K562 (cell line): ENCODE results near the gene DND1. TPM values are rescaled to one million over a fixed set of nuclear protein-coding genes. Genes with fewer than 3 reads are reported as not detected.

ENCODE experiments used
- ETS2 ChIP-seq: IDR thresholded peaks from 2 replicates; pipeline ENCODE4 v1.6.1; 2016; ENCODE audit warnings: borderline replicate concordance, missing genetic modification characterization, mild to moderate bottlenecking, moderate library complexity, missing compliant biosample characterization; ENCODE audit not compliant: poor library complexity, severe bottlenecking
- HDAC8 ChIP-seq: fragments of 450-650 bp; IDR thresholded peaks from 2 replicates; pipeline ENCODE4 v1.6.1; 2016; ENCODE audit warnings: mild to moderate bottlenecking, missing genetic modification characterization, moderate library complexity, missing compliant biosample characterization
- NR2C1 ChIP-seq, 2 experiments: fragments of 450-650 bp; IDR thresholded peaks; 2 replicates each; pipeline ENCODE4 v1.6.1; 2017; ENCODE audit warnings: mild to moderate bottlenecking in 2 of 2, antibody characterized with exemption in 1 of 2, inconsistent platforms in 1 of 2, missing compliant biosample characterization in 1 of 2, missing genetic modification characterization in 1 of 2
- YY1 ChIP-seq, 3 experiments: IDR thresholded peaks; 2 replicates each; pipeline ENCODE4 v1.6.1; 2011; ENCODE audit warnings: low read length in 2 of 3, mild to moderate bottlenecking in 2 of 3, moderate library complexity in 2 of 3, borderline replicate concordance in 1 of 3, control low read depth in 1 of 3, low read depth in 1 of 3; ENCODE audit not compliant: insufficient read depth in 3 of 3, insufficient replicate concordance in 2 of 3, control insufficient read depth in 1 of 3, insufficient read length in 1 of 3; ENCODE audit errors: extremely low read depth in 1 of 3
- ZKSCAN8 ChIP-seq: fragments of 200-800 bp; sonication (Bioruptor generic); IDR thresholded peaks from 2 replicates; pipeline ENCODE4 v1.6.1; 2016; ENCODE audit warnings: missing genetic modification characterization, missing compliant biosample characterization
- ZNF395 ChIP-seq: fragments of 200-800 bp; sonication (Bioruptor generic); IDR thresholded peaks from 2 replicates; pipeline ENCODE4 v1.6.1; 2017; ENCODE audit warnings: missing genetic modification characterization, missing compliant biosample characterization
- polyA plus RNA-seq, 8 experiments: library from polyadenylated mRNA; depleted of rRNA in 4 of 8; stranded (reverse) in 5 of 8; unstranded in 3 of 8; fragments of >200 nt; fragmentation: Nextera tagmentation in 2 of 8; fragmentation: Illumina TruSeq in 1 of 8; extraction: Ambion mirVana in 2 of 8; extraction: Trizol in 1 of 8; gene quantifications; 2 replicates each; pipeline versions ENCODE4 v1.2.1 to v1.2.3, GENCODE V29; 2011 to 2014; ENCODE audit warnings: inconsistent platforms in 1 of 8, missing spikeins in 1 of 8
- total RNA-seq, 7 experiments: library from RNA; depleted of rRNA in 6 of 7; stranded (reverse); fragments of >200 nt in 6 of 7; fragmentation: Illumina TruSeq in 2 of 7; extraction: Trizol in 2 of 7; gene quantifications; 2 replicates each; pipeline versions ENCODE4 v1.2.1 to v1.2.3, GENCODE V29; 2011 to 2021; ENCODE audit warnings: low replicate concordance in 1 of 7
- TF ChIP-seq, protein P1 (sequence below): fragments of 450-650 bp; IDR thresholded peaks from 2 replicates; pipeline ENCODE4 v1.6.1; 2017; ENCODE audit warnings: antibody characterized with exemption, mild to moderate bottlenecking

DND1 gene
- total and polyA plus RNA-seq, 9 of the 15 experiments (the other 6 are each of a cell fraction or from before 2014, with no cell fraction given) = 0.37 to 2.0 (median 0.90) TPM; not detected in 3

- TF ChIP-seq ZNF395 (CRISPR knock-in tag) (peak; percentile 63; the same call in 1 of the 2 replicates), HDAC8 (tag) (peak; percentile 76; the same call in 1 of the 2 replicates), YY1 (IDR thresholded peaks at IDR 0.05; ENCODE audit: borderline replicate concordance in 1 of 3, control insufficient read depth in 1 of 3, extremely low read depth in 1 of 3, insufficient read depth in 3 of 3, insufficient read length in 1 of 3, insufficient replicate concordance in 2 of 3, low read depth in 1 of 3, low read length in 2 of 3) (peak in 1 of 3 experiments; percentile 84), NR2C1 (IDR thresholded peaks at IDR 0.05) (peak; percentile 71; the same call in 1 of the 2 replicates), NR2C1 (tag; IDR thresholded peaks at IDR 0.05) (peak; percentile 83), ZKSCAN8 (CRISPR knock-in tag) (0 out of 2 replicates have a peak, but pooled peaks have one; percentile 7), ETS2 (peak; percentile 4)
- TF ChIP-seq, protein P1, sequence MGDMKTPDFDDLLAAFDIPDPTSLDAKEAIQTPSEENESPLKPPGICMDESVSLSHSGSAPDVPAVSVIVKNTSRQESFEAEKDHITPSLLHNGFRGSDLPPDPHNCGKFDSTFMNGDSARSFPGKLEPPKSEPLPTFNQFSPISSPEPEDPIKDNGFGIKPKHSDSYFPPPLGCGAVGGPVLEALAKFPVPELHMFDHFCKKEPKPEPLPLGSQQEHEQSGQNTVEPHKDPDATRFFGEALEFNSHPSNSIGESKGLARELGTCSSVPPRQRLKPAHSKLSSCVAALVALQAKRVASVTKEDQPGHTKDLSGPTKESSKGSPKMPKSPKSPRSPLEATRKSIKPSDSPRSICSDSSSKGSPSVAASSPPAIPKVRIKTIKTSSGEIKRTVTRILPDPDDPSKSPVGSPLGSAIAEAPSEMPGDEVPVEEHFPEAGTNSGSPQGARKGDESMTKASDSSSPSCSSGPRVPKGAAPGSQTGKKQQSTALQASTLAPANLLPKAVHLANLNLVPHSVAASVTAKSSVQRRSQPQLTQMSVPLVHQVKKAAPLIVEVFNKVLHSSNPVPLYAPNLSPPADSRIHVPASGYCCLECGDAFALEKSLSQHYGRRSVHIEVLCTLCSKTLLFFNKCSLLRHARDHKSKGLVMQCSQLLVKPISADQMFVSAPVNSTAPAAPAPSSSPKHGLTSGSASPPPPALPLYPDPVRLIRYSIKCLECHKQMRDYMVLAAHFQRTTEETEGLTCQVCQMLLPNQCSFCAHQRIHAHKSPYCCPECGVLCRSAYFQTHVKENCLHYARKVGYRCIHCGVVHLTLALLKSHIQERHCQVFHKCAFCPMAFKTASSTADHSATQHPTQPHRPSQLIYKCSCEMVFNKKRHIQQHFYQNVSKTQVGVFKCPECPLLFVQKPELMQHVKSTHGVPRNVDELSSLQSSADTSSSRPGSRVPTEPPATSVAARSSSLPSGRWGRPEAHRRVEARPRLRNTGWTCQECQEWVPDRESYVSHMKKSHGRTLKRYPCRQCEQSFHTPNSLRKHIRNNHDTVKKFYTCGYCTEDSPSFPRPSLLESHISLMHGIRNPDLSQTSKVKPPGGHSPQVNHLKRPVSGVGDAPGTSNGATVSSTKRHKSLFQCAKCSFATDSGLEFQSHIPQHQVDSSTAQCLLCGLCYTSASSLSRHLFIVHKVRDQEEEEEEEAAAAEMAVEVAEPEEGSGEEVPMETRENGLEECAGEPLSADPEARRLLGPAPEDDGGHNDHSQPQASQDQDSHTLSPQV = peak; percentile 87
- TF ChIP-seq, all 486 proteins: peak for 35; not testable (repeated sequence) for 451
Observed at GRCh38 chr5:140638898-140639147, 34.6 kb downstream of the DND1 start (continued).
